NCI-H146 (cell line): ENCODE measurements around the gene GPC1.

Experiments
- DNase-seq: peaks from one replicate; lab custom pipeline; 2025; lab: John Stamatoyannopoulos, UW

The GPC1 gene

GRCh38 chr2:240456447-240457222 lies 21.2 kb downstream of the GPC1 start:
- no peak for DNase-seq

DNA sequence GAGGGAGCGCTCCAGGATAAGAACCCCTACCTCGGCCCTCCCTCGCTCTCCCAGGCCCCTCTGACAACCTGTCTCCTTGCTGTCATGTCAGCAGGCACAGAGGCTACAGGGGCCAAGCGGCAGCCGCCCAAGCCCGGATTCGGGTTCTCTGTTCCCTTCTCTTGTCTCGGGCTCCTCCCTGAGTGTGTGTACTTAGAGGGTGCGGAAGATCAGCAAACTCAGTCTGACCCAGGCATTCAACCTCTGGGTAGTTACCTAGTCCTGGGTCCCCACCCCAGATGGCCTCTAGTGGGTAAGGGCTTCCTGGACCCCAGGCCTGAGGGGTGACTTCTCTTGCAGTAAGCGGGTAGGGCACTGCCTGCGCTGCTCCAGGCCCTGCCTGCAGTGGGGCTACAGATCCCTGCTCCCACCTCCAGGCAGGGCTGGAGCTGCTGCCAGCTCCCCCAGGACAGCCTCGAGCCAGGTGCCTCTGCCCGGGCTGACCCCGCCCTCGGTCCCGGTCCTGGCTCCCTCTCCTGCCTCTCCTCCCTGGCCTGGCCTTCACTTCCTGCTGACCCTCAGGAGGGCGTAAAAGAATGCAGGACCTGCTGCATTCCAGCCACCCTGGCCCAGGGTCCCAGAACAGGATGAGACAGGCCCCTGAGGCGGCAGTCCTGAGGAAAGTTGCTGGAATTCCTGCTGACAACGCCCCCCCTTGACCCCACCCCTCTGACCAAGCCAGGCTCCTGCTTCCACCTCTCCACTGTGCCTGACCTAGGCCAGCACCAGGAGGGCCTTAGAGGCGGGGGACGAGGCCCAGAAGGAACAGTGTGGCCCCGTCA lies 22.0 kb downstream of the GPC1 start:
- no peak for DNase-seq

DNA sequence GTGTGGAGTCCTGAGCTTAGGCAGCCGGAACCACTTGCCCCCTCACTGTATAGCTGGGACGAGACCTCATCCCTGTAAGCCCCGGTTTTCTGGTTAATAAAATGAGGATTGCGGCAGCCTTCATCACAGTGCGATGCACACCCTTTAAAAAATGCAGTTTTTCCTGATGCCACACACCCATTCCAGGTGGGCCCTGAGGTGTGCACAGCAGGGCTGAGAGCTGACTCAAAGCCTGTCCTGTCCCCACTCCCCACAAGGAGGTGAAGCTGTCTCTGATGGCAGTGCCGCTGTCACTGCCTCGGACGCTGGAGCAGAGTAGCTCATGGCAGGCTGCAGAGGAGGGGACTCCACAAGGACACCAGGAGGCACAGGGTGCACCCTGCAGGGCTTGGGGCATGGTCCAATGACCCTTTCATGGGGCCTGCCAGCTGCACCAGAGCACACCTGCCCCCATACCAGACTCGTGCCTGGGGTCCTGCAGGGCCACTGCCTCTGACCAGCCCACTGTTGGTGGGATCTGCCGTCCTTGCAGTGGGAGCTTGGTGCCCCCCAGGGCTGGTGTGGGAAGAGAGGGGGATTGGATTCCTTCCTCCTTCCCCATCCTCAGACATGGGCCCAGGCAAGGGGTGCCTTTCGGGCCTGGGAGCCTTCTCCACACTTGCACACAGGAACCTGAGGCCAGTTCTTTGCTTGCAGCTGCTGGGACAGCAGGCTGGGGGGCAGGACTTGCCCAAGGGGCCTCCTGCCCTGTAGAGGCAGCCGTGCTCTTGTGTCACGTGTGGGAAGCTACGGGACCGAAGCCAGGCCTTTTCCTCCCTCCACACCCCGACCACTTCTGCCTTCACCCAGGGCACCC lies 22.8 kb downstream of the GPC1 start:
- no peak for DNase-seq

DNA sequence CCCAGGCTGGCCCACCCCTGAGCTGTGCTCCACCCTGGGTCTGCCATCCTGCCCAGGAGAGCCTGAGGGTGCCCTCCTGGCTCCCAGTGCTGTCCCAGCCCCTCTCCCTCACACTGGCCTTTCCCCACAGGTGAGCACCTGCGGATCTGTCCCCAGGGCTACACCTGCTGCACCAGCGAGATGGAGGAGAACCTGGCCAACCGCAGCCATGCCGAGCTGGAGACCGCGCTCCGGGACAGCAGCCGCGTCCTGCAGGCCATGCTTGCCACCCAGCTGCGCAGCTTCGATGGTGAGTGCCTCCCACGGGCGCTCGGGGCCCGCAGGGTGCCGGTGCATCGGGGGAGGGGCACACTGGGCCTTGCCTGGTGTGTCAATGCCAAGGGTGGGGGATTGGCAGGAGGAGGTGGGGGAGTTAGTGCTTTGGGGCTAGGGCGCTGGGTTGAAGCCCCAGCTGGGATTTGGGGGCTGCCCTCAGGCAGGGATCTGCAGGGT lies 23.5 kb downstream of the GPC1 start:
- peak; percentile 33 for DNase-seq

DNA sequence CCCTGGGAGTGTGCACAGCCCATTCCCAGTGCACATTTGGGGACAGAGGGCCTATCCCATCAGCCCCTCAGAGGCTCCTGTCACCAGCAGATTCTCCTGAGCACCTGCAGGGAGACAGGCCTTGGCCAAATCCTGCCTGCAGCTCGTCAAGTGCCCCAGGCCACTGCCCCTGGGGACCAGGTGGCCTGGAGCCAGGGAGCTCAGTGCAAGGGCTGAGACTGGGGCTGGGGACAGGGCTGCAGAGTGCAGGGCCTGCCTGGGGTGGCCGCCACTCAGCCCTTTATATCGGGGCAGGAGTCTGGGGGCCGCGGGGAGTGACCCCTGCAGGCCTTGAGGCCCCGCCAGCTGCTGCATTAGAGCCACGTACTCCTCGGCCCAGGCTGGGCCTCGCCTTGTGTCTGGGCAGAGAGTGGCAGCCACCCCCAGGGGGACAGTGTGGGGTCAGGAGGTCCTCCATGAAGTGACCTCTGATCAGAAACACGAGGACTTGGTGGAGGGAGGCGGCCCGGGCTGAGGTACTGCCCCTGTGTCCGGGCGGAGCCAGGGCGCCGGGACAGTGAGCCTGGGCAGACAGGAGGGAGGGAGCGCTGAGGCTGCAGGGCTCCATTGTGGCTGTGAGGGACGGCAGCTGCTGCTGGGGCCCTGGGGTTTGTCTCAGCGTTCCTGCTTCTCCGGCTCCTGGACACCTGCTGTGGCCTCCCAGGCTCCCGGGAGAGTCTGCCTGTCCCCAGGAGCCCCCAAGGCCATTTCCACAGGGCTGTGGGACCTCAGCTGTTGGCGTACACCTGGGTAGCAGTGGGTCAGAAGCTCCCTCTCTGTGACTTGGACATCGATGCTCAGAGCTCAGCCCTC lies 24.2 kb downstream of the GPC1 start:
- DNase-seq: peak; percentile 79

- no peak for DNase-seq
Observed at GRCh38 chr2:240460253-240460711, 24.8 kb downstream of the GPC1 start.

DNA sequence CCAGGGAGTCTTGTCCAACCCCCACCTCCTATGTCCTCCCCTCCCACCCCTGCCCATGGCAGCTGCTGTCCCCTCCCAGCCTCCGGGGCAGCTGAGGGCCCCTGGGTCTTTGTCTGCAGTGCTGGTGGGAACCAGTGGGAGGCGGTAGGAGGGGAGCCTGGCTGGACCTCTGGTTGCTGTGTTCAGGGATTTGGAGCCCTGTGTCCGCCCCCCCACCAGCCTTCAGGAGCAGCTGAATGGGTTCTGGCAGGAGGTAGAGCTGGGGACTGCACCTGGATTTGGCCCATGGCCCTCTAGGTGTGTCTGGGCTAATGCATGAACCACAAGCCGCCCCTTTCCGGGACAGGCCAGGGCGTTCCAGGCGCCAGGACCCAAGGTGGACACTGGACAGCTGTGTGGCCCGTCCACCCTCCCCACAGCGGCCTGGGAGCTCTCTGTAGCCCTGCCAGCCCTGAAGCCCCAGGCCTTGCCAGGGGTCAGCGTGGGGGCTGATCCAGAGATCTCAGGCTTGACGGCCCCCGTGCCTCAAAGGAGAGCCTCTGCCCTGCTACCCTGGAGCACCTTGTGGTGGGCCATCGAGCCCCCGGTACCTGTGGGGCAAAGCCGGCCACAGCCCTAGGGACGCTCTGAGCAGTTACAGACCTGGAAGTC lies 25.4 kb downstream of the GPC1 start:
- no peak for DNase-seq

DNA sequence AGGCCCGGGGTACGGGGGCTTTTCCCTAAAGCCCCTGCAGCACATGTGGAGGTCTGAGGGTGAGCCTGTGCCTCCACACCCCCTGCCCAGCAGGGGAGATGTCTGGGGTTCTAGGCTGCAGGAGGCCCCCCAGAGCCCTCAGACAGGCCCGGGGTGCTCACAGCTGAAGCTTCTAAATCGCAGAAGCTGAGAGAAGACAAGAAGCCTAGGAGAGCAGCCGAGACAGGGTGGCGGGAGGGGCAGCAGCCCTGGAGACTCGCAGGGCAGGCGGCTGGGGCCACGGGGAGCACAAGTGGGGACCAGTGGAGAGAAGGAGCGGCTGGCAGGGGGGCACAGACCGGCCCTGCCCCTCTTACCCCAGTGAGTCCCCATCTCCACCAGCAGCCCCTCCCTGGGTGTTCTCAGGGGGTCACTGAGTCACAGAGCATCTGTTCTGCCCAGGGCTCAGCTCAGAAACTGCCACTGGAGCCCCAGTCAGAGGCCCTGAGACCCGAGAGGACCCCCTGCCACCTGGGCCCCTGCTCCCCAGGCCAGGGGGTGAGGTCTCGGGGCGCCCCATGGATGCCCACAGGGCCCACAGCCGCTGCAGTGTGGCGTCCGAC lies 26.1 kb downstream of the GPC1 start:
- no peak for DNase-seq

DNA sequence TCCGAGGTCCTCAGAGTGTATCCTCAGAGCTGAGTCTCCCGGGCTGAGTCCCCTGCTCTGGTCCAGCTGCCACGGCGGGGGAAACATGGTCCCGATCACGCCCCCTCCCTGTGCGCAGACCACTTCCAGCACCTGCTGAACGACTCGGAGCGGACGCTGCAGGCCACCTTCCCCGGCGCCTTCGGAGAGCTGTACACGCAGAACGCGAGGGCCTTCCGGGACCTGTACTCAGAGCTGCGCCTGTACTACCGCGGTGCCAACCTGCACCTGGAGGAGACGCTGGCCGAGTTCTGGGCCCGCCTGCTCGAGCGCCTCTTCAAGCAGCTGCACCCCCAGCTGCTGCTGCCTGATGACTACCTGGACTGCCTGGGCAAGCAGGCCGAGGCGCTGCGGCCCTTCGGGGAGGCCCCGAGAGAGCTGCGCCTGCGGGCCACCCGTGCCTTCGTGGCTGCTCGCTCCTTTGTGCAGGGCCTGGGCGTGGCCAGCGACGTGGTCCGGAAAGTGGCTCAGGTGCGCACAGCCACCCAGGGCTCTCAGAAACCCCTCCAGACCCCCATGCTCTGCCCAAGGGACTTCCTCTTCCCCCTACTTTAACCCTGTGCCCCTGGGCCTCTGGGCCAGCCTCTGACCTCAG lies 26.7 kb downstream of the GPC1 start:
- DNase-seq: no peak

DNA sequence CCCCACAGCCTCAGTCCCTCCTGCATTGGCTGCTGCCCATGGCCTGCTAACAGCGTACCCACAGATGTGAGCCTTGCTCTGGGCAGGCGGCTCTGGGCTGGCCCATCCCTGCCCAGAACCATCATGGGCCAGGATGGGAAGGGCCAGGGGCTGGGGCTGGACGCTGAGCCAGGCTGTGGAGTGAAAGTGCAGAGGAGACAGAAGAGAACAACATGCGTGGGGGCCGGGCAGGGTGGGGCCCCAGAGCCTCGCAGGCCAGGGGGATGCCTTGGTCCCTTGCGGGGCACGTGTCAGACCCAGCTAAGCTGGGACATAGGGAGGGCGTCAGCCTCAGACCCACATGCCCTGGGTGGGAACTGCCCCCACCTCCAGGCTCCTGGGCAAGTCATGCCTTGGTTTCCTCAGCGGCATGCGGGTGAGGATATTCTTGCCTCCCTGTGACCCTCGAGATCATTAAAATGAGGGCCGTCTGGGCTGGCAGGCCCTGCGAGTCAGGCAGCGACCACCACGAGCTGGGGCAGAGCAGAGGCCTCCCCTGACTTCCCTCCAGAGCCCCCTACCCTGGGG lies 27.3 kb downstream of the GPC1 start:
- no peak for DNase-seq

- no peak for DNase-seq
Observed at GRCh38 chr2:240463274-240463865, 27.9 kb downstream of the GPC1 start.

DNA sequence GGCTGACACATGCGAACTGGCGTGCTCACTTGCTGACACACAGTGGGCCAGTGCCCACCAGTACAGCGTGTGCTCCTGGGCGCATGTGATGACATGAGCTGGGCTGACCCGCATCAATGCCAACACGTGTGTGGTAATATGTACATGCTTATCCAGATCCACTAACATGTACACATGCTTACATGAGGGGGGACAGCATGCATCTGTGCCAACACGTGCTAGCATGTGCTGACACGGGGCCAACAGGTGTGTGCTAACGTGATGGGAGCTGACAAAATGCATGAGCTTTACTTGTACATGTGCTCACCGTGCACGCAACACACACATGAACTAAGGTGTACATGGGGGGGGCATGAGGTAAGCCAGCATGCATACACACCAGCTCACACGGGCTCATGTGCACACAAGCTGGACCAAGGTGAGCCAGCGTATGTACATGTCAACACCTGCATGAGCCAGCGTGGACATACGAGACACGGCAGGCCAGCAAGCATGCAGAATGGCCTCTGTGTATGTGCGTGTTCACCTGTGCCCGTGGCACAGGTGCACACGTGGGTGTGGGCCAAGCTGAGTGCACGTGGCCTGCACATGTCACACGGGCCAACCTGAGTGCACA lies 28.5 kb downstream of the GPC1 start:
- no peak for DNase-seq

GRCh38 chr2:240464514-240465241 lies 29.2 kb downstream of the GPC1 start:
- no peak for DNase-seq

DNA sequence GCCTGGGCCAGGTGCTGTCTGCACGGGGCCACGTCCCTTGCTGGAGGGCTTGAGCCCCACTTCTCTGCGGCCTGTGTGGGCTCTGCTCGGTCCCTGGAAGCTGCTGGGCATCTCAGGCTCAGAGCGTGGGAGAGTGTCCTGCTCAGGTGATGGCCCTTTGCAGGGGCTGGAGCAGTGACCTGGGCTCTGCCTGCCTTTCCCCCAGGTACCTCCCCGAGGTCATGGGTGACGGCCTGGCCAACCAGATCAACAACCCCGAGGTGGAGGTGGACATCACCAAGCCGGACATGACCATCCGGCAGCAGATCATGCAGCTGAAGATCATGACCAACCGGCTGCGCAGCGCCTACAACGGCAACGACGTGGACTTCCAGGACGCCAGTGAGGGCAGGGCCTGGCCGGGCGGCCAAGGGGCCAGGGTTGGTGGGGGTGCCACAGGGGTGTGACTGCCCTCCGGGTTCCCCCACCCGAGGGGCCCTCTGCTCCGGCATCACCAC lies 29.9 kb downstream of the GPC1 start:
- no peak for DNase-seq

DNA sequence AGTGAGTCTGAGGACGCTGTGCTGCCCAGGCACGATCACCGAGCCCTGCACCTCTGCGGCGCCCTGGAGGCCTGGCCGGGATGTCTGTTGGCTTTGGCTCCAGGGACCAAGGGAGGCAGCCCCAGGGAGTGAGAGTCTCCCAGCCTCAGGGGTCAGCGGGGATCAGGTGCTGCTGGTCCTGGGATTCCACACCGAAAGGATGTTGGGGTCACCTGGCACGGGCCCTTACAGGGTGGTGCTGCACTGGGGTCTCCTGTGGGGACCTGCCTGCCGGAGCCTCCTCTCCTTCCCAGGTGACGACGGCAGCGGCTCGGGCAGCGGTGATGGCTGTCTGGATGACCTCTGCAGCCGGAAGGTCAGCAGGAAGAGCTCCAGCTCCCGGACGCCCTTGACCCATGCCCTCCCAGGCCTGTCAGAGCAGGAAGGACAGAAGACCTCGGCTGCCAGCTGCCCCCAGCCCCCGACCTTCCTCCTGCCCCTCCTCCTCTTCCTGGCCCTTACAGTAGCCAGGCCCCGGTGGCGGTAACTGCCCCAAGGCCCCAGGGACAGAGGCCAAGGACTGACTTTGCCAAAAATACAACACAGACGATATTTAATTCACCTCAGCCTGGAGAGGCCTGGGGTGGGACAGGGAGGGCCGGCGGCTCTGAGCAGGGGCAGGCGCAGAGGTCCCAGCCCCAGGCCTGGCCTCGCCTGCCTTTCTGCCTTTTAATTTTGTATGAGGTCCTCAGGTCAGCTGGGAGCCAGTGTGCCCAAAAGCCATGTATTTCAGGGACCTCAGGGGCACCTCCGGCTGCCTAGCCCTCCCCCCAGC lies 30.5 kb downstream of the GPC1 start:
- DNase-seq: no peak

DNA sequence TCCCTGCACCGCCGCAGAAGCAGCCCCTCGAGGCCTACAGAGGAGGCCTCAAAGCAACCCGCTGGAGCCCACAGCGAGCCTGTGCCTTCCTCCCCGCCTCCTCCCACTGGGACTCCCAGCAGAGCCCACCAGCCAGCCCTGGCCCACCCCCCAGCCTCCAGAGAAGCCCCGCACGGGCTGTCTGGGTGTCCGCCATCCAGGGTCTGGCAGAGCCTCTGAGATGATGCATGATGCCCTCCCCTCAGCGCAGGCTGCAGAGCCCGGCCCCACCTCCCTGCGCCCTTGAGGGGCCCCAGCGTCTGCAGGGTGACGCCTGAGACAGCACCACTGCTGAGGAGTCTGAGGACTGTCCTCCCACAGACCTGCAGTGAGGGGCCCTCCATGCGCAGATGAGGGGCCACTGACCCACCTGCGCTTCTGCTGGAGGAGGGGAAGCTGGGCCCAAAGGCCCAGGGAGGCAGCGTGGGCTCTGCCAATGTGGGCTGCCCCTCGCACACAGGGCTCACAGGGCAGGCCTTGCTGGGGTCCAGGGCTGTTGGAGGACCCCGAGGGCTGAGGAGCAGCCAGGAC lies 31.2 kb downstream of the GPC1 start:
- DNase-seq: no peak
